GM12892 (cell line): Measurements from ENCODE around the gene ACACB.

Experiments
- POLR2A ChIP-seq: IDR thresholded peaks from 2 replicates; pipeline ENCODE4 v1.6.1; 2011; ENCODE audit warnings: low read depth, low read length, control low read depth
- POLR2AphosphoS5 ChIP-seq: IDR thresholded peaks from 2 replicates; pipeline ENCODE4 v1.6.1; 2011; ENCODE audit warnings: low read depth, low read length, control low read depth

- no peak for TF ChIP-seq POLR2AphosphoS5
- TF ChIP-seq POLR2A, result no peak
These were observed 53.3 kb downstream of the ACACB start for GRCh38 chr12:109169686-109170085.
